CD4-positive, alpha-beta T cell treated with Interleukin-15 for 4 hours (primary cell): ENCODE measurements around the gene SESN1.
"Not testable (repeated sequence)": the region's sequence is repeated elsewhere in the genome, so short reads cannot be mapped to it uniquely, and the experiment has no call there.

Source experiments
- DNase-seq: peaks from one replicate; pipeline ENCODE4 v3.0.0-alpha.2; 2020; ENCODE audit warnings: low spot score

SESN1 gene

GRCh38 chr6:109094416-109095035, at the start of gene SESN1:
TSS of gene SESN1 (minus strand) at chr6:109094846. CDS start at chr6:109094073, 773 bp downstream.
- DNase-seq = peak; percentile 81

- DNase-seq = no peak
Measured at GRCh38 chr6:109143191-109143590, 48.5 kb upstream of the SESN1 start.

- DNase-seq = not testable (repeated sequence)
Measured at GRCh38 chr6:109142067-109142466, 47.4 kb upstream of the SESN1 start.

GRCh38 chr6:109139109-109139508, 44.5 kb upstream of the SESN1 start:
- no peak for DNase-seq

- not testable (repeated sequence) for DNase-seq
Measured at GRCh38 chr6:109136530-109136929, 41.9 kb upstream of the SESN1 start.

GRCh38 chr6:109136039-109136438, 41.4 kb upstream of the SESN1 start:
- DNase-seq = not testable (repeated sequence)

- DNase-seq = not testable (repeated sequence)
Measured at GRCh38 chr6:109135600-109135999, 41.0 kb upstream of the SESN1 start.

- DNase-seq = no peak
Measured at GRCh38 chr6:109130065-109130464, 35.4 kb upstream of the SESN1 start.

GRCh38 chr6:109125504-109125903, 30.9 kb upstream of the SESN1 start:
- no peak for DNase-seq

- DNase-seq = no peak
Measured at GRCh38 chr6:109124219-109124618, 29.6 kb upstream of the SESN1 start.

GRCh38 chr6:109121411-109121810, 26.8 kb upstream of the SESN1 start:
- no peak for DNase-seq

- DNase-seq = no peak
Measured at GRCh38 chr6:109118871-109119354, 24.3 kb upstream of the SESN1 start.

GRCh38 chr6:109118337-109118736, 23.7 kb upstream of the SESN1 start:
- no peak for DNase-seq

- DNase-seq = no peak
Measured at GRCh38 chr6:109117346-109118035, 22.8 kb upstream of the SESN1 start.

- DNase-seq = not testable (repeated sequence)
Measured at GRCh38 chr6:109112663-109113062, 18.0 kb upstream of the SESN1 start.

GRCh38 chr6:109109663-109110062, 15.0 kb upstream of the SESN1 start:
- DNase-seq = not testable (repeated sequence)

- DNase-seq = no peak
Measured at GRCh38 chr6:109105681-109106080, 11.0 kb upstream of the SESN1 start.

GRCh38 chr6:109104512-109104911, 9.9 kb upstream of the SESN1 start:
- no peak for DNase-seq

- DNase-seq = no peak
Measured at GRCh38 chr6:109103942-109104341, 9.3 kb upstream of the SESN1 start.

GRCh38 chr6:109102762-109103161, 8.1 kb upstream of the SESN1 start:
- no peak for DNase-seq

GRCh38 chr6:109097661-109098060, 3.0 kb upstream of the SESN1 start:
- no peak for DNase-seq

- DNase-seq = no peak
Measured at GRCh38 chr6:109096208-109096607, 1.6 kb upstream of the SESN1 start.

- no peak for DNase-seq
Measured at GRCh38 chr6:109095835-109096084, 1.1 kb upstream of the SESN1 start.
